DOHH2 (cell line): ENCODE data around the gene ASGR2.
"Not testable (repeated sequence)": the region's sequence is repeated elsewhere in the genome, so short reads cannot be mapped to it uniquely, and the experiment has no call there.

ENCODE experiments used
- H3F3A ChIP-seq: fragments of 200-600 bp; sonication (generic), shearing (Covaris generic); 2 replicates; pipeline ENCODE4 v1.6.0; 2016; ENCODE audit warnings: antibody characterized with exemption, mild to moderate bottlenecking; ENCODE audit not compliant: control insufficient read depth, insufficient read depth
- H3K27ac ChIP-seq: fragments of 200-600 bp; sonication (generic); 2 replicates; pipeline ENCODE4 v1.5.1; 2014; ENCODE audit warnings: low read depth, mild to moderate bottlenecking, low read length, moderate library complexity
- H3K27me3 ChIP-seq: fragments of 200-600 bp; sonication (generic); 2 replicates; pipeline ENCODE4 v1.6.1; 2014; ENCODE audit warnings: mild to moderate bottlenecking, low read length, mixed read lengths; ENCODE audit not compliant: control insufficient read depth
- H3K36me3 ChIP-seq: fragments of 200-600 bp; sonication (generic); 2 replicates; pipeline ENCODE4 v1.6.1; 2014; ENCODE audit warnings: mild to moderate bottlenecking, low read length, moderate library complexity, mixed read lengths; ENCODE audit not compliant: control insufficient read depth
- H3K4me1 ChIP-seq: fragments of 200-600 bp; sonication (generic); 2 replicates; pipeline ENCODE4 v1.6.1; 2014; ENCODE audit warnings: mild to moderate bottlenecking, low read length, mixed read lengths; ENCODE audit not compliant: control insufficient read depth
- H3K4me2 ChIP-seq: fragments of 200-600 bp; sonication (generic); 2 replicates; pipeline ENCODE4 v1.6.0; 2014; ENCODE audit warnings: mild to moderate bottlenecking, low read length, moderate library complexity
- H3K4me3 ChIP-seq: fragments of 200-600 bp; sonication (generic); 2 replicates; pipeline ENCODE4 v1.5.1; 2014; ENCODE audit warnings: mild to moderate bottlenecking, low read length, mixed read lengths
- H3K79me2 ChIP-seq: fragments of 200-600 bp; sonication (generic); 2 replicates; pipeline ENCODE4 v1.6.1; 2014; ENCODE audit warnings: mild to moderate bottlenecking, low read length, mixed read lengths; ENCODE audit not compliant: control insufficient read depth
- H3K9me2 ChIP-seq: fragments of 200-600 bp; sonication (generic); replicated peaks from 2 replicates; pipeline ENCODE4 v1.6.1; 2014; ENCODE audit warnings: mild to moderate bottlenecking, low read length, mixed read lengths; ENCODE audit not compliant: control insufficient read depth
- H3K9me3 ChIP-seq: fragments of 200-600 bp; sonication (generic); 2 replicates; pipeline ENCODE4 v1.6.1; 2014; ENCODE audit warnings: antibody characterized with exemption, low read length, mixed read lengths; ENCODE audit not compliant: control insufficient read depth, insufficient read depth
- H4K20me1 ChIP-seq: fragments of 200-600 bp; sonication (generic); 2 replicates; pipeline ENCODE4 v1.6.0; 2014; ENCODE audit warnings: low read depth, mild to moderate bottlenecking, antibody characterized with exemption, low read length, moderate library complexity; ENCODE audit not compliant: control insufficient read depth, insufficient read depth
- CTCF ChIP-seq: fragments of 200-600 bp; sonication (generic); IDR thresholded peaks from one replicate; pipeline ENCODE4 v1.5.1; 2014; ENCODE audit warnings: antibody characterized with exemption, mild to moderate bottlenecking, low read depth, low read length; ENCODE audit not compliant: poor library complexity, severe bottlenecking
- EZH2phosphoT487 ChIP-seq: fragments of 200-600 bp; sonication (generic); IDR thresholded peaks from 2 replicates; pipeline ENCODE4 v1.6.1; 2017; ENCODE audit warnings: borderline replicate concordance, mild to moderate bottlenecking, antibody characterized with exemption, low read length, moderate library complexity, mixed read lengths

ASGR2 gene

GRCh38 chr17:7102421-7102820, 12.2 kb downstream of the ASGR2 start:
- no peaks in the 10 kb centered on the region for H3K79me2 ChIP-seq
- no peaks in the 10 kb centered on the region for H3F3A ChIP-seq
- no peaks in the 10 kb centered on the region for H3K36me3 ChIP-seq
- H3K4me2 ChIP-seq = no peak overlapping the region
- TF ChIP-seq CTCF = no peak
- no peak for TF ChIP-seq EZH2phosphoT487
- H3K4me1 ChIP-seq = no peaks in the 10 kb centered on the region
- H3K27me3 ChIP-seq = no peaks in the 10 kb centered on the region
- no peaks in the 10 kb centered on the region for H4K20me1 ChIP-seq
- H3K27ac ChIP-seq = no peak overlapping the region
- H3K9me2 ChIP-seq = no peaks in the 10 kb centered on the region
- H3K4me3 ChIP-seq = no peak overlapping the region
- no peaks in the 10 kb centered on the region for H3K9me3 ChIP-seq

GRCh38 chr17:7101531-7101930, 13.1 kb downstream of the ASGR2 start:
- TF ChIP-seq EZH2phosphoT487 (no peak), CTCF (no peak)
- Histone ChIP-seq H3K27ac (no peak overlapping the region), H3K79me2 (no peaks in the 10 kb centered on the region), H3K9me2 (no peaks in the 10 kb centered on the region), H3K27me3 (no peaks in the 10 kb centered on the region), H3K9me3 (no peaks in the 10 kb centered on the region), H3K4me3 (no peak overlapping the region), H3K4me1 (no peaks in the 10 kb centered on the region), H3F3A (no peaks in the 10 kb centered on the region), H3K36me3 (no peaks in the 10 kb centered on the region), H3K4me2 (no peak overlapping the region), H4K20me1 (no peaks in the 10 kb centered on the region)

- not testable (repeated sequence) for H3K9me2 ChIP-seq, H3K79me2 ChIP-seq, H3K27me3 ChIP-seq, H3K27ac ChIP-seq, H3K9me3 ChIP-seq, H3K36me3 ChIP-seq, H3F3A ChIP-seq, H3K4me2 ChIP-seq, H3K4me3 ChIP-seq, H3K4me1 ChIP-seq, H4K20me1 ChIP-seq
Measured at GRCh38 chr17:7100641-7101379, 13.8 kb downstream of the ASGR2 start.

- Histone ChIP-seq H3K9me2 (no peaks in the 10 kb centered on the region), H3K79me2 (no peaks in the 10 kb centered on the region), H3K27ac (no peak overlapping the region), H3K4me3 (no peak overlapping the region), H3K27me3 (no peaks in the 10 kb centered on the region), H3F3A (no peaks in the 10 kb centered on the region), H3K4me1 (no peaks in the 10 kb centered on the region), H3K9me3 (no peaks in the 10 kb centered on the region), H3K36me3 (no peaks in the 10 kb centered on the region), H4K20me1 (no peaks in the 10 kb centered on the region), H3K4me2 (no peak overlapping the region)
- no peak for TF ChIP-seq EZH2phosphoT487
Measured at GRCh38 chr17:7098802-7099459, 15.7 kb downstream of the ASGR2 start.
